ENCODE results near the gene SNRPA.
"Not testable (repeated sequence)": the region's sequence is repeated elsewhere in the genome, so short reads cannot be mapped to it uniquely, and the experiment has no call there.

SNRPA gene

GRCh38 chr19:40721140-40721486, 29.9 kb upstream of the SNRPA start:
- Histone ChIP-seq H3K27me3 (no peaks in the 10 kb centered on the region), H3K4me3 (no peak overlapping the region), H4K20me1 (peaks cover 23% of the 10 kb centered on the region), H3K9ac (no peak overlapping the region), H3K36me3 (peaks cover 33% of the 10 kb centered on the region), H3K27ac (no peak overlapping the region), H3K4me1 (peaks cover 43% of the 10 kb centered on the region), H3K4me2 (no peak overlapping the region), H3K9me3 (no peaks in the 10 kb centered on the region)
- TF ChIP-seq Cebpa-rat (IDR thresholded peaks at IDR 0.05): no peak

GRCh38 chr19:40721936-40722661, 28.9 kb upstream of the SNRPA start:
- Histone ChIP-seq H3K9me3 (no peaks in the 10 kb centered on the region), H3K27me3 (no peaks in the 10 kb centered on the region), H3K9ac (no peak overlapping the region), H3K36me3 (peaks cover 41% of the 10 kb centered on the region), H3K4me3 (no peak overlapping the region), H3K27ac (no peak overlapping the region), H3K4me2 (no peak overlapping the region), H4K20me1 (peaks cover 23% of the 10 kb centered on the region), H3K4me1 (peaks cover 39% of the 10 kb centered on the region)
- no peak for TF ChIP-seq Cebpa-rat (IDR thresholded peaks at IDR 0.05)

- H3K36me3 ChIP-seq: peaks cover 56% of the 10 kb centered on the region
- H3K4me3 ChIP-seq: no peak overlapping the region
- peaks cover 24% of the 10 kb centered on the region for H3K4me1 ChIP-seq
- H4K20me1 ChIP-seq: peaks cover 8% of the 10 kb centered on the region
- H3K9me3 ChIP-seq: no peaks in the 10 kb centered on the region
- no peak for TF ChIP-seq Cebpa-rat (IDR thresholded peaks at IDR 0.05)
- no peak overlapping the region for H3K27ac ChIP-seq
- no peaks in the 10 kb centered on the region for H3K27me3 ChIP-seq
- no peak overlapping the region for H3K9ac ChIP-seq
- no peak overlapping the region for H3K4me2 ChIP-seq
These were observed 27.2 kb upstream of the SNRPA start for GRCh38 chr19:40723661-40724254.

DNA sequence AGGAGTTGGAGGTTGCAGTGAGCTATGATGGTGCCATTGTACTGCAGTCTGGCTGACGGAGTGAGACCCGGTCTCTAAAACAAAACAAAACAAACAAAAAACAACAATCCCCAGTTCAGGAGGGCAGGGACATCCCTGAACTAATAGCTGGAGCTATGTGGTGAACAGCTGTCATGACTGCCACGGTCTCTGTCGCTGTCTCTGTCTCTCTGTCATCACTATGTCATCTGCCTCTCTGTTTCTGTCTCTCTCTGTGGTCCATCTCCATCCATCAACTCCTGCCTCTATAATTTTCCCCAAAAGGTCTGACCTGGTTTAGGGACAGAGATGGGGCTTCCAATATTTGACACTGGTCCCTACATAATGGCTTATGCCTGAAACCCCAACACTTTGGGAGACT, 26.7 kb upstream of the SNRPA start:
- no peak for TF ChIP-seq Cebpa-rat (IDR thresholded peaks at IDR 0.05)
- Histone ChIP-seq H3K27ac (no peak overlapping the region), H4K20me1 (peaks cover 6% of the 10 kb centered on the region; the same call in 1 of the 2 replicates), H3K27me3 (no peaks in the 10 kb centered on the region), H3K4me1 (peaks cover 19% of the 10 kb centered on the region), H3K9me3 (no peaks in the 10 kb centered on the region), H3K4me2 (no peak overlapping the region), H3K9ac (no peak overlapping the region), H3K4me3 (no peak overlapping the region), H3K36me3 (peaks cover 62% of the 10 kb centered on the region)

DNA sequence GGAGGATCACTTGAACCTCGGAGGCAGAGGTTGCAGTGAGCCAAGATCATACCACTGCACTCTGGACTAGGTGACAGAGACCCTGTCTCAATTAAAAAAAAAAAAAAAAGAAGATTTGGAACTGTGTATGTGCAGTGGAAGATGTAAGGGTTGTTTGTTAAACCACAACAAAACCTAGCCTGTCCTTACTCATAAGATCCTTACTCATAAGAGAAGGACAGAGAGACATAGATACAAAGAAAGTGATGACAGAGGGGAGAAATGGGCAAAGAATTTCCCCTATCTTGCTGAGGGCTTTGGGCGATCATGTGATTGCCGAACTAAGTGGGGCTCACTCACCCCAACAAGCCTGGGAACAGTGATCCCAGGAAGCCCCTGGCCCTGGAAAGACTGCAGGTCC, 26.1 kb upstream of the SNRPA start:
- peaks cover 6% of the 10 kb centered on the region; the same call in 1 of the 2 replicates for H4K20me1 ChIP-seq
- peaks cover 13% of the 10 kb centered on the region for H3K4me1 ChIP-seq
- no peak overlapping the region for H3K27ac ChIP-seq
- H3K9me3 ChIP-seq: no peaks in the 10 kb centered on the region
- peaks cover 67% of the 10 kb centered on the region for H3K36me3 ChIP-seq
- no peak for TF ChIP-seq Cebpa-rat (IDR thresholded peaks at IDR 0.05)
- no peak overlapping the region for H3K9ac ChIP-seq
- H3K27me3 ChIP-seq: no peaks in the 10 kb centered on the region
- H3K4me3 ChIP-seq: no peak overlapping the region
- H3K4me2 ChIP-seq: no peak overlapping the region

GRCh38 chr19:40726279-40726678, 24.7 kb upstream of the SNRPA start:
- no peaks in the 10 kb centered on the region for H3K4me1 ChIP-seq
- H3K9me3 ChIP-seq: no peaks in the 10 kb centered on the region
- H3K36me3 ChIP-seq: peaks cover 81% of the 10 kb centered on the region
- H3K4me2 ChIP-seq: no peak overlapping the region
- no peak for TF ChIP-seq Cebpa-rat (IDR thresholded peaks at IDR 0.05)
- peaks cover 6% of the 10 kb centered on the region; the same call in 1 of the 2 replicates for H4K20me1 ChIP-seq
- H3K27ac ChIP-seq: no peak overlapping the region
- H3K27me3 ChIP-seq: no peaks in the 10 kb centered on the region
- no peak overlapping the region for H3K9ac ChIP-seq
- H3K4me3 ChIP-seq: no peak overlapping the region

DNA sequence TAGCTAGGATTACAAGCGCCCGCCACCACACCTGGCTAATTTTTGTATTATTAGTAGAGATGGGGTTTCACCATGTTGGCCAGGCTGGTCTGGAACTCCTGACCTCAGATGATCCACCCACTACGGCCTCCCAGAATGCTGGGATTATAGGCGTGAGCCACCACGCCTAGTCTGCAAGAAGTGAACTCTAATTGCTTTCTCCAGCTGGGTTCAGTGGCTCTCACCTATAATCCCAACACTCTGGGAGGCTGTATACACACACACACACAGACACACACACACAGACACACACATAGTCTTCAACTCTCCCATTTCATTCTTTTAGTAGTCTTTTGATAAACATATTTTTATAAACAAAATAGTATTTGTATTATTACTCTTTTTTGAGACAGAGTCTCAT, 20.9 kb upstream of the SNRPA start:
- not testable (repeated sequence) for H3K27ac ChIP-seq, H4K20me1 ChIP-seq, H3K4me2 ChIP-seq, H3K4me3 ChIP-seq, H3K9ac ChIP-seq, H3K4me1 ChIP-seq, H3K27me3 ChIP-seq, H3K9me3 ChIP-seq
- H3K36me3 ChIP-seq: peaks cover 97% of the 10 kb centered on the region

GRCh38 chr19:40732304-40732703, 18.7 kb upstream of the SNRPA start:
- H4K20me1 ChIP-seq, H3K9me3 ChIP-seq, H3K27me3 ChIP-seq, H3K4me3 ChIP-seq, H3K4me2 ChIP-seq, H3K27ac ChIP-seq, H3K4me1 ChIP-seq, H3K9ac ChIP-seq: not testable (repeated sequence)
- H3K36me3 ChIP-seq: peaks cover 99% of the 10 kb centered on the region

DNA sequence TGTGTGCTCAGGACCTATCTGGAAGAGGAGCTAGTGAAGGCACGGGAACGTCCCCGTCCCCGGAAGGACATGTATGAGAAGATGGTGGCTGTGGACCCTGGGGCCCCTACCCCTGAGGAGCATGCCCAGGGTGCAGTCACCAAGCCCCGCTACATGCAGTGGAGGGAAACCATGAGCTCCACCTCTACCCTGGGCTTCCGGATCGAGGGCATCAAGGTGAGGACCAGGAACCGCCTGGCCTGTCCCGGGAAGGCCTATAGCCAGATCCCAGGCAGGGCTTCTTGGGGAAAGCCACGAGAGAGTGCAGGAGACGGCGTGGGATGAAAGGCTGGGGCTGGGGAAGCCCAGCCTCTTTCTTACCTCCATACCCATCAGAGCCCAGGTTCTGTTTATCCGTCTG, 17.9 kb upstream of the SNRPA start:
- H3K4me2 ChIP-seq: no peak overlapping the region
- no peak overlapping the region for H3K27ac ChIP-seq
- TF ChIP-seq Cebpa-rat (IDR thresholded peaks at IDR 0.05): no peak
- H3K36me3 ChIP-seq: peaks cover 96% of the 10 kb centered on the region
- H4K20me1 ChIP-seq: no peaks in the 10 kb centered on the region
- H3K4me3 ChIP-seq: no peak overlapping the region
- no peak overlapping the region for H3K9ac ChIP-seq
- no peaks in the 10 kb centered on the region for H3K9me3 ChIP-seq
- H3K4me1 ChIP-seq: no peaks in the 10 kb centered on the region
- H3K27me3 ChIP-seq: no peaks in the 10 kb centered on the region

- Histone ChIP-seq H3K27ac (no peak overlapping the region), H3K27me3 (no peaks in the 10 kb centered on the region), H3K4me1 (peaks cover 13% of the 10 kb centered on the region), H3K9me3 (no peaks in the 10 kb centered on the region), H3K4me3 (no peak overlapping the region), H3K4me2 (no peak overlapping the region), H4K20me1 (no peaks in the 10 kb centered on the region), H3K36me3 (peaks cover 94% of the 10 kb centered on the region), H3K9ac (no peak overlapping the region)
- no peak for TF ChIP-seq Cebpa-rat (IDR thresholded peaks at IDR 0.05)
These were observed 15.8 kb upstream of the SNRPA start for GRCh38 chr19:40735013-40735771.

Data from BLaER1 (cell line).